ENCODE data around the gene TBC1D4. TPM values are rescaled to one million over a fixed set of nuclear protein-coding genes. Genes with fewer than 3 reads are reported as not detected.

TBC1D4 gene
- total RNA-seq, 1 donor from 2014 or later: 5.3 TPM

DNA sequence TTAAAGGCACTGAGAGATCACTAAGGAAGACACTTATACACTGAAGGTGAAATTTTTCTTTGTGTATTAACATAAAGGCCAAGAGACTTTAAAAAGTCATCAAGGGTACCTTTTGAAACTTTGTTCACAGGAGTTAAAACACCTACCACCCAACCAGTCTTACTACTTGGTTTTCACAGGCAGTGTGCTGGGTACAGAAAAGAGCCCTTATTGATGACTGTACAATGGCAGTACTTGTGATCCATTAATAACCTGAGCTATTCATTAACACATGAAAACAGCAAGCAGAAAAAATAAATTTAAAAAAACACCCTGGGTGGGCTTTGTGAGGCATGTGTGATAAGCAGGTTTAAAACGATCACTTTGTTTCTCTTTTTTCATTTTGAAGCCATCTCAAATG is 148.9 kb downstream of the TBC1D4 start:
- no peak overlapping the region for H3K4me3 Mint-ChIP-seq (ENCODE audit: unreplicated experiment)
- no peaks in the 10 kb centered on the region for H3K9me3 Mint-ChIP-seq (ENCODE audit: unreplicated experiment)
- no peaks in the 10 kb centered on the region for H3K27me3 Mint-ChIP-seq (ENCODE audit: unreplicated experiment)
- peaks cover 3% of the 10 kb centered on the region for H3K36me3 Mint-ChIP-seq (ENCODE audit: unreplicated experiment)
- TF ChIP-seq, protein P1, sequence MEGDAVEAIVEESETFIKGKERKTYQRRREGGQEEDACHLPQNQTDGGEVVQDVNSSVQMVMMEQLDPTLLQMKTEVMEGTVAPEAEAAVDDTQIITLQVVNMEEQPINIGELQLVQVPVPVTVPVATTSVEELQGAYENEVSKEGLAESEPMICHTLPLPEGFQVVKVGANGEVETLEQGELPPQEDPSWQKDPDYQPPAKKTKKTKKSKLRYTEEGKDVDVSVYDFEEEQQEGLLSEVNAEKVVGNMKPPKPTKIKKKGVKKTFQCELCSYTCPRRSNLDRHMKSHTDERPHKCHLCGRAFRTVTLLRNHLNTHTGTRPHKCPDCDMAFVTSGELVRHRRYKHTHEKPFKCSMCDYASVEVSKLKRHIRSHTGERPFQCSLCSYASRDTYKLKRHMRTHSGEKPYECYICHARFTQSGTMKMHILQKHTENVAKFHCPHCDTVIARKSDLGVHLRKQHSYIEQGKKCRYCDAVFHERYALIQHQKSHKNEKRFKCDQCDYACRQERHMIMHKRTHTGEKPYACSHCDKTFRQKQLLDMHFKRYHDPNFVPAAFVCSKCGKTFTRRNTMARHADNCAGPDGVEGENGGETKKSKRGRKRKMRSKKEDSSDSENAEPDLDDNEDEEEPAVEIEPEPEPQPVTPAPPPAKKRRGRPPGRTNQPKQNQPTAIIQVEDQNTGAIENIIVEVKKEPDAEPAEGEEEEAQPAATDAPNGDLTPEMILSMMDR (IDR thresholded peaks at IDR 0.05): no peak
- H3K4me1 Mint-ChIP-seq (ENCODE audit: unreplicated experiment): no peaks in the 10 kb centered on the region
- H3K27ac Mint-ChIP-seq (ENCODE audit: unreplicated experiment): no peak overlapping the region
- DNase-seq (ENCODE audit: extremely low spot score, unreplicated experiment): no peak

DNA sequence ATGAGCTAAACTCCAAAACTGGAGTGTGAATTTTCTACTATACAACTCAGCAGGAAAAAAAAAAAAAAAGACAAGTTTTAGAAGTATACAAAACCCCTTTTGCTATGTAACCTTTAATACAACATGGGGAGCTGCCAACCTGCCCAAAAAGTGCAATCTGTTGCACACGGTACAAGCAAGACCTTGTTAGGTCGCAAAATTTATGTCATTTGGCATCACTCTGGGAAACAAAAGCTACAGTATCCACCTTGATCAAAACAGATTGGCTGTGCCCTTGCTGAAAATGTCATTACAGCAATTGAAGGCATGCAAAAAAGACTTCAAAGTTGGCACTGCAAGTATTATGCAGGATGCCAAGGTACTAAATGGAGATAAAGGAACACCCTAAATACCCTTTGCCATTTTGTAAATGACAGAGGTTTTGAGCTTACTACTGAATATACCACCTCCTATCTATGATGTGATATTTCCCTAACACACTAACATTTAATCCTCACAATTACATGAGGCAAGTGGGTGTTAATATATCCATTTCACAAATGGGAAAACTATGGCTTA is 150.1 kb downstream of the TBC1D4 start:
- Mint-ChIP-seq H3K9me3 (ENCODE audit: unreplicated experiment) (no peaks in the 10 kb centered on the region), H3K27me3 (ENCODE audit: unreplicated experiment) (no peaks in the 10 kb centered on the region), H3K36me3 (ENCODE audit: unreplicated experiment) (peaks cover 3% of the 10 kb centered on the region), H3K27ac (ENCODE audit: unreplicated experiment) (no peak overlapping the region), H3K4me3 (ENCODE audit: unreplicated experiment) (no peak overlapping the region), H3K4me1 (ENCODE audit: unreplicated experiment) (peaks cover 2% of the 10 kb centered on the region)
- no peak for DNase-seq (ENCODE audit: extremely low spot score, unreplicated experiment)
- TF ChIP-seq, protein P1 (IDR thresholded peaks at IDR 0.05): no peak

DNA sequence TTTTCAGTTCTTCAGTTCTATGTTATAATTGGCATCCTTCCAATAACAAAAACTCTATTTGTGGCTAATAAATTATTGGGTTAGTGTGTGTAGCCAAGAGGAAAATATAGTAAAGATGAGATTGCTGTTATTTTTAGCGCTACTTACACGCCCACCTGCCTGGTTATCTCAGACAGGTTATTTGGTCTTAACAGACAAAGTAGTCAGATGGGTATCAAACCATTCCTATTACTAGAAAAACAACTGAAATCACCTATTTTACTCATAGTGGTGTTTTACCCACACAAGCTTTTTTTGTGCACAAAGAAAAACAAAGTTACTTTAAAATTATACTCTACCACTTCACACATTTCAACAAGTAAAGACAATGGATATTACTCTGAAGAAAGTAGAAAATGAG is 151.2 kb downstream of the TBC1D4 start:
- Mint-ChIP-seq H3K4me1 (ENCODE audit: unreplicated experiment) (peaks cover 8% of the 10 kb centered on the region), H3K27ac (ENCODE audit: unreplicated experiment) (no peak overlapping the region), H3K27me3 (ENCODE audit: unreplicated experiment) (no peaks in the 10 kb centered on the region), H3K9me3 (ENCODE audit: unreplicated experiment) (no peaks in the 10 kb centered on the region), H3K36me3 (ENCODE audit: unreplicated experiment) (peaks cover 3% of the 10 kb centered on the region), H3K4me3 (ENCODE audit: unreplicated experiment) (no peak overlapping the region)
- no peak for DNase-seq (ENCODE audit: extremely low spot score, unreplicated experiment)
- TF ChIP-seq, protein P1 (IDR thresholded peaks at IDR 0.05): no peak

DNA sequence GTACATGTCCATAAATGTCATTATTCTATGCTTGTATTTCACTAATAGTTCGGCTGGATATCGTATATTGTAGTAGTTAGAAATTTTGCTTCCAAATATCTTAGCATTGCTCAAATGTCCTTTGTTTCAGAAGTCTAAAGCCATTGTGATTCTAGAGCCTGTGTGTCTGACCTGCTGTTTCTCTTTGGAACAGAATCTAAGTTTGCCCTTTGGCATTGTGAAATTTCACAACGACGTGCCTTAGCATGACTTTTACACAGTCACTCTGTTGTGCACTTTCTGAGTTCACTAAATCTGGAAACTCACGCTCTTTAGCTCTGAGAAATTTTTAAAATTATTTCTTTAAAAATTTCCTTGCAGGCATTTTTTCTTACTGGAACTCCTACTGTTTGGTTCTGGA is 152.2 kb downstream of the TBC1D4 start:
- TF ChIP-seq, protein P1 (IDR thresholded peaks at IDR 0.05): no peak
- Mint-ChIP-seq H3K36me3 (ENCODE audit: unreplicated experiment) (no peaks in the 10 kb centered on the region), H3K9me3 (ENCODE audit: unreplicated experiment) (no peaks in the 10 kb centered on the region), H3K4me3 (ENCODE audit: unreplicated experiment) (no peak overlapping the region), H3K27ac (ENCODE audit: unreplicated experiment) (no peak overlapping the region), H3K27me3 (ENCODE audit: unreplicated experiment) (no peaks in the 10 kb centered on the region), H3K4me1 (ENCODE audit: unreplicated experiment) (peaks cover 8% of the 10 kb centered on the region)
- no peak for DNase-seq (ENCODE audit: extremely low spot score, unreplicated experiment)

DNA sequence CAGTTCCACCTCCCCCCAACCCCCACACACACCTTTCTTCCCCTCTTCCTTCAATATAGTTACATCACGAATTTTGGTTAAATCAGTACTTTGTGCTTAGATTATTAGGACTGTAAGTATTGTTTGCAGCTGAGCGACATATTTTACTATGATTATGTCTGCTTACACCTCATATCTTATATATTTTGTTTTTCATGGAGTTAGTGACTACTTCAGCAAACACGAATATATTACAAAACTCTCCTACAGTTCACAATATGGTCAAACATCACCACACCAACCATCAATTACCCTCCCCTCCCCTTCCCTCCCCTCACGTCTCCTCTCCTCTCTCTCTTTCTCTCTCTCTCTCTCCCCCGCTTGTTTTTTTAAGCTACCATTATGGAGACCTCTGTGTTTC is 152.9 kb downstream of the TBC1D4 start:
- no peaks in the 10 kb centered on the region for H3K9me3 Mint-ChIP-seq (ENCODE audit: unreplicated experiment)
- DNase-seq (ENCODE audit: extremely low spot score, unreplicated experiment): no peak
- H3K36me3 Mint-ChIP-seq (ENCODE audit: unreplicated experiment): no peaks in the 10 kb centered on the region
- no peaks in the 10 kb centered on the region for H3K27me3 Mint-ChIP-seq (ENCODE audit: unreplicated experiment)
- no peak overlapping the region for H3K4me3 Mint-ChIP-seq (ENCODE audit: unreplicated experiment)
- no peak overlapping the region for H3K27ac Mint-ChIP-seq (ENCODE audit: unreplicated experiment)
- TF ChIP-seq, protein P1 (IDR thresholded peaks at IDR 0.05): no peak
- H3K4me1 Mint-ChIP-seq (ENCODE audit: unreplicated experiment): peaks cover 8% of the 10 kb centered on the region

All from osteocyte (in vitro differentiated cells).